NCI-H1105 (cell line): ENCODE measurements around the gene TMEM63A.
A peak's percentile ranks its signal among the peaks of the same experiment; 100 is the strongest.

Experiments used
- DNase-seq: peaks from one replicate; lab custom pipeline; 2025; lab: John Stamatoyannopoulos, UW

Gene TMEM63A

DNA sequence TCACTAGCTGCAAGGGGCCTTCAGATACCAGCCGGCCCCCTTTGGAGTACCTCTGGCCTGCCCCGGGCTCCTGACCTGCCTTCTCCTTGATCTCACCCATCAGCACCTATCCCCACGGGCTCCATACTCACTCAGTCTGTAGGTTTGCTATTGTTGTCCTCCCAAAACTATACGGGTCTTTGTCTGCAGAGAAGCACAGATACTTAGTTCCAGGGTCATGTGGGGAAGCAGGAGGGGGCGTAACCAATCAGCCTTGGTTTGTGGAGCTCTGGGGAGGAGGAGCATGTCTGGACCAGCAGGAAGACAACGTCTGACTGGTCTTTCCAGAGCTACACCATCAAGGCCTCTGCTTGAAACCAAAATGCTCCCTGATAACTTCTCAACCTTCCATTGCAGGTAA lies 15.2 kb downstream of the TMEM63A start:
- no peak for DNase-seq

DNA sequence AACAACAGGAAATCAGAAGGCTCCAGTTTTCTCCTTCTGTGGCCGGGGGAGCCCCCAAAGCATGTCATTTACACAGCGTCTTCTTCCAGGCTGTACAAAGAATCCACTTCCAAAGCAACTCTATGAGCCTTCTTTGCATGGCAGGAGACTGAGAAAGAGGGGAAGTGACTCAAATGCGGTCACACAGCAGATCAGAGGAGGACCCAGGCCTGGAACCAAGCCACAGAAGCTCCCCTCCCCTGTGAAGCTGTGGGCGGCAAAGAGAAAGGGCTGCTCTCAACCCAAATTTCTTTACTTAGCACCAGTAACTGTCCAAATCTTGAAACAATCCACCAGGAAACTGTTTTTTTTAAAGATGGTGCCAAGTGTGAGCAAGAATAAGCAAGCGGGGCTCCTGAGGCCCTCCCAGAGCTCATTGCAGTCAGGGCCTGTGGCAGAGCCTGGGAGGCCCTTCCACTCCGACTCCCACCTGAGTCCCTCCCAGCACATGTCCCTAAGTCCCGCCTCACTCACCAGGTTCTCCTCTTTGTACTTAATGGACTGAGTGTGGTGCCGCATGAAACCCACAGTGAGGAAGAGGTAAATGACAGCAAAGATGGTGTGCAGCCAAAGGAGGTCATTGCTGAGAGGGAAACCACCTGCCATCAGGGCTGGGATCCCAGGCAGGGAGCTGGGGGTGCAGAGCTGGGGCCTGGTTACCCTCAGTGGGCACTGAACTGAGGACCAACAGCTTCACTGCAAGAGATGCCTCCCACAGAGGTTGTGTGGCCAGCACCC lies 15.9 kb downstream of the TMEM63A start:
- DNase-seq: no peak

DNA sequence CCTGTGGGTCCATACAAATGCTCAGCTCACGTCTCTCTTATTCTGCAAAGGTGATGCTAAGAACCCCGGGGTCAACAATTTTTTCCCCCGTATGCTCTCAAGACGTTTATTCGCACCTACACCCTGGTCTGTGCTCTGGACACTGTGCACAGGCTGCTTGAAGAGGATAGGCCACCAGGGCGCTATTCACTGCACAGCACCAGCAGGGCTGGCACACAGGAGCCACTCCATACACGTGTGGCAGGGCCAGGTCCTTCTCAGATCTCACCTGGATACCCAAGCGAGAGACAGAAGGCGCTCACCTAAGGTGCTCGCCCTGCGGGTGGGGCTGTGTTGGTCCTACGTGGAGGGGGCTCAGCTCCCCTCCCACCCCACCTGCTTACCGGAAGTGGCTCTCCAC lies 16.7 kb downstream of the TMEM63A start:
- DNase-seq: no peak

DNA sequence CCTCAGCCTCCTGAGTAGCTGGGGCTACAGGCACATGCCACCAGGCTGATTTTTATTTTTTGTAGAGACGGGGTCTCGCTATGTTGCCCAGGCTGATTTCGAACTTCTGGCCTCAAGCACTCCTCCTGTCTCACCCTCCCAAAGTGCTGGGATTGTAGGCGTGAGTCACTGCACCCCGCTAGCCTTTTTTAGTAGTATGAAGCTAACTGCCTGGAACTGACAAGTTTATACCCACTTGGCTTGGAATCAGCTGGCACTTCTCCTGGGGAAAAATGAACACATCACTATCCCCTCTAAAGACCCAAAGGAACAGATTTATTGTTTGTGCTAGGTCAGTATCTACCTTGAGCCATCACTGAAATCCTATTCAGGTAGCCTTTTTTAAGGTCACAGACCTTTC lies 19.0 kb downstream of the TMEM63A start:
- DNase-seq: no peak

DNA sequence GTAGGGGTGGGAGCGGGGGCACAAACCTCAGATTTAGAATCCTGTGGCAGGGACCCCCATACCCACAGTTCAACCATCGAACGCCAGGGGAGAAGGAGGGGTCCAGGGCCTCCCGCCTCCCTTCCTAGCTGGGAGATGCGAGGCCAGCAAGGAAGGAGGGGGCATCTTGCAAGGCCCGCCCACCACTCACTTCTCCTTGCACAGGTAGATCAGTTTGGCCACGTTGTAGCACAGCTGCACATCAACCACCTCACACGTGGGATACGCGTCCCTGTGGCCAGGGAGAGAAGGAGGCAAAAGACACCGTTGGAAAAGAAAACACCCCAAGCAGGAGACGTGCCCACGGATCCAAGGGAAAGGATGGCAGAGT lies 19.6 kb downstream of the TMEM63A start:
- DNase-seq: no peak

DNA sequence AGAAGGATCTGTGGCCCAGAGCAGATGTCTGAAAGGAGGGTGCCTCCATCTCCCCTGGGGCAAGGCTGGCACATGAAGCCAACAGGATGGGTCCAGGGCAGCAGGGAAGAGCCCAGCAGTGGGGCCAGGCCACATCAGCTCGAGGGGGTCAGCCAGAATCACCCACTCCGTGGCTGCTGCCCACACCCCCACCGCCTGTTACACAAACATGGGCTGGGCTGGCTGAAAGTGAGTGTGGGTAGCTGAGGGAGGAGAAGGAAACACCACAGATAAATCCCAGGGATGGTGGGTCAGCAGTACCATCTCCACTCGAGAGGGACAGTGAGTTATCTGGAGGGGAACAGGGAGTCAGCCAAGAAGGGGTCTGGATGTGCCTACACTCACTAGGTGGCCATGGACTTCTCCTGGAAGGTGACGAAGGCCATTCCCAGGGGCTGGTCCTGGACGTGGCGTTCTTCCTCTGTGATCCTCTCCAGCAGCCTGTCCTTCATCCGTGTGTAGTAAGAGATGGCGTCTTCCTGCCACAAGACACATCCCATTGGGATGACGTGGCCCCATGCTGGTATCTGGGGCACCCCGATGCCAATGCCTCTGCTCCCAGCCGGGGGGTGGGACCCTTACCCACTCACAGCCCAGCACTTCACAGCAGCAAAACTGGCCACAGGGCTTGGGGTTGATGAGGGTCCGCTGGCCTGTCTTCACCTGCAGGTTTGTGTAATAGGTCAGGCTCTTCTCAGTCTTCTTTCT lies 20.2 kb downstream of the TMEM63A start:
- no peak for DNase-seq

DNA sequence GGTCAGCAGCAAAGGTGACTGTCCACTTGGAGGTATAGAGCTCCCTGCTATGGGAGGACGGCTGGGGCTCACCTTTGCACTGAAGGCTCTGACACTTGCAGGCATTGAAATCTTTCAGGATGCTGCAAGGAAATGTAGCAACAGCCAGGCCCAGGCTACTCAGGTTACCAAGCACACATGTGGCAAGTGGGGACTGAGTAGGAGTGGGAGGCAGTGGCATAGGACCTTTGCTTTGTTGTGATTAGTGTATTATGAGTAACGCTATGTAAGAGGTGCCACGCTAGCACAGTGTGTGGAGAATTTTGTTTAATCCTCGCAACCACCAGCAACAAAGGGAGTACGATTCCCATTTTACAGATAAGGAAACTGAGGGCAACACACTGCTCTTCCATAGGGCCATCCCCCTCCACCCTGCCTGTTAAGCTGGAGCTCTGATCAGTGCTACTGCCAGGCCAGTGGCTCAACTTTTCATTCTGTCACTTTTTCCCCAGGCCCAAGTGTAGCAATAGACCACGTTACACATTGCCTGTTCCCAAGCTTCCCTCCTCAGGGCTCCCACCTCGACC lies 21.2 kb downstream of the TMEM63A start:
- no peak for DNase-seq

DNA sequence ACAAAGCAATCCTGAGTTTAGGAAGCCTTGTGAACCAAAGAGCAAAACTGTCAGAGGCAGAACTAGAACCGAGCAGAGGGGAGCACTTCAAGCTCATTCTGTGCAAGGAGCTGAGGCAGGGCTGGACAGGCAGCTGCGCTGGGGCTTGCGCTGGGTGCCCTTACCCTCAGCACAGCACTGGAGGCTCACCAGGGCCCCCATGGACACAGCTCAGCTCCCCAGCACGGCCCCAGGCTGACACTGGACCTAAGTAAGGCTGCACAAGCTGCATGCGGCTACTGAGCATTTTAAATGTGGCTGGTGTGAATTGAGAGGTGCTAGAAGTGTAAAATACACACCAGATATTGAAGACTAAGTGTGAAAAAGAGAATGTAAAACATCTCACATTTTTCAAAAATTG lies 22.1 kb downstream of the TMEM63A start:
- DNase-seq: no peak

DNA sequence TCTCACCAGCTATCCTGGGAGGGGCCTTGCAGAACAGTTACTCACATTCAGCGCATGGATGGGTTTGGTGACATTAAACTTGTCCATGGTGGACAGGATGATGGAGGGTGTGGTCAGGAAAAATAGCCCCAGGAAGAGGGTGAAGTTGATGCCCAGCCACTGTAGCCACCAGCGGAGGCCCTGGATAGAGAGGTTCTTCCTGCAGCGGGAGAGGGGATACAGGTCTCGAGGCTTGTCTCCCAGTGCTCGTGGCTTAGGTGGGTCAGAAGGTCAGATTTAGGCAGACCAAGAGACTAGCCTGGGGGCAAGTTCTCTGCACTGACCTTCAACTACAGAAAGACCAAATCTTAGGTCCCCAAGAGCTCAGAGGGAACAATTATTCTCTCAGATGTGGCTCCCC lies 23.0 kb downstream of the TMEM63A start:
- no peak for DNase-seq

DNA sequence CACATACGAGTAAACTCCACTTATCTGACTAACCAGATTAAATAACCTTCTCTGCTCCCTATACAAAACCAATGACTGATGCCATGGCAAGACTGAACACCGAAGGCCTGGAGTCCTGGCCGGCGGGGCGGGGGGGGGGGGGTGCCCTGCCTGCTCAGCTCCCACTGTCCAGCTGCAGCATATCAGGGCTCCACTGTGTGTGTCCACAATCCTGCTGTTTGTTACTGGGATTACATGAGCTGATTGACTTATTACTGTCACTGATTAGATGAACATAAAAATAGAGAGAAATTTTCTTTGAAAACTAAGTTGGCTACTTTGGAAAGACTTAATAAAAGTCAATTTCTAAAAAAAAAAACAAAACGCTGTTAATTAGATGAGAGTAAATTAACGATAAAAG lies 24.9 kb downstream of the TMEM63A start:
- no peak for DNase-seq

DNA sequence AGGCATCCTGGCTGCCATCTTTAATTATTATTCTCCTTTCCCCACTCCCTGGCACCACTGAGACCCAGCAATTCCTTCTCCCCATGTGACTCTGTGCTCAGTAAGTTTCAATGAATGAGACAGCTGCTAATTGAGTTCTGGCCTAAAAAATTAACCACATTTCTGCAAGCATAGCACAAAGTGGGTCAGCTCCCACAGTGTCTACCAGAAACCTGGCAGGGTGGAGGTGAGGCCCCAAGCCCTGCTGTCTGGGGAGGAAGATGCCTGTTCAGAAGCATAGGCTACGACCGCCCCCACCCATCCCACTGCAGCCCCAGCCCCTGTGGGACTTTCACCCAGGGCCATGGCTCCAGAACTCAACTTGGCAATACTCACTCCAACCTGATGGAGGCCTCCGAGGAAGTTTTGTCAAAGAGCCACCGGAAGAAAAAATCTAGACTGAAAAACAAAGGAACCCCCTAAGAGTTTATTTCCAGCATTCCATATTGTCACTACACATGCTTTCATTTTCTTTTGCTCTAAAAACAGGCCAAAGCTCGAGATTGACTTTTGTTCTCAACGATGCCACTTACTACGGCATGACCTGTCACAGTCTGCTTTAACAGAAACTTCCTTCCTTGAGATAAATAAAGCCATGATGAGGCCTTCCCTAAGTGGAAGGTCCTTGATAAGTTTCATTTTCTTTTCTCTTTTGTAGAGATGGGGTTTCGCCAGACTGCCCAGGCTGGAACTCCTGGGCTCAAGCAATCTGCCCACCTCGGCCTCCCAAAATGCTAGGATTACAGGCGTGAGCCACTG lies 26.5 kb downstream of the TMEM63A start:
- no peak for DNase-seq

DNA sequence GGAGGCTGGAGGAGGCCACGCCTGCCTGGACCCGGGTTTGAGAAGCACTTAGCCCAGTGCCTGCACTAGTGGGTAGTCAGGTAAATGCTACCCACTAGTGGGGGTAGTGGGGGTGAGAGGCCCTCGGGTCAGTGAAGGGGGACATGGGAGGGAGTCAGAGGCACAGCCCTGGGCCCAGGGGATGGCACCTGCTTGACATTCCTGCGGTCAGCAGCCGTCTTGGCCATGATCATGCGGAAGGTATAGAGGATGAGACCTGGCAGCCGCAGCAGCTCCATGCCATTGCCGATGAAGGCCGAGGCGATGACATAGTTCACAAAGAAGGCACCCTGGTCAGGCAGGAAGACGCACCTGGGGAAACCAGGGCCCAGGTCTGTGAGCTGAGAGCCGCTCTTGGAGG lies 28.7 kb downstream of the TMEM63A start:
- no peak for DNase-seq

DNA sequence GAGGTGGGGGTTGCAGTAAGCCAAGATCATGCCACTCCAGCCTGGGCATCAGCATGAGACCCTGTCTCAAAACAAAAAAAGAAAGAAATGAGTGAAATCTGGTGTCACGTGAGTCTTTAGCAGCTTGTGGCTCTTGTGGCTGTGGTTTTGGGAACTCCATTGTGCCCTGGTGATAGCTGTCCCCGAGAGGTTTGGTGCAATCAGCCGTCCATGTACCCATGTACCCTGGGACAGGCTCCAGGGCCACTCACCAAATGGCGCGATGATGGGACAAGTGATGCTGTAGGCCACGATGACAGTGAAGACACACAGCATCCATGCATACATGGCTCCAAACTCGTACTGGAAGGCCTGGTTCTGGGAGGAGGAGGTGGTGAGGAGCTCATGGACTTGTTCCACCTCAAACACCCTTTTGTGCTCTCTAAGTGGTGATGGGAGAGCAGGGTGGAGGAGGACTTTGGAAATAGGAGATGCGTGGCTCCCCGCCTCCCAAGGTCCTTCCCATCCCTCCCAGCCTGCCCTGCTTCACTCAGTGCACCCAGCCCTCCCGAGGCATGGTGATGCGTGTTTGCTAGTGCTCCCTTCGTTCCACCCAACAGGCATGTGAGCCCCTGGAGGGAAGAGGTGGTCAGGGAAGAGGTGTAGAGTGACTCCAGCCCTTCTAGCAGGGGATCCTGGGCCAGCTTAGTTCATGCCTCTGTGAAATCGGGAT lies 29.6 kb downstream of the TMEM63A start:
- DNase-seq: no peak

DNA sequence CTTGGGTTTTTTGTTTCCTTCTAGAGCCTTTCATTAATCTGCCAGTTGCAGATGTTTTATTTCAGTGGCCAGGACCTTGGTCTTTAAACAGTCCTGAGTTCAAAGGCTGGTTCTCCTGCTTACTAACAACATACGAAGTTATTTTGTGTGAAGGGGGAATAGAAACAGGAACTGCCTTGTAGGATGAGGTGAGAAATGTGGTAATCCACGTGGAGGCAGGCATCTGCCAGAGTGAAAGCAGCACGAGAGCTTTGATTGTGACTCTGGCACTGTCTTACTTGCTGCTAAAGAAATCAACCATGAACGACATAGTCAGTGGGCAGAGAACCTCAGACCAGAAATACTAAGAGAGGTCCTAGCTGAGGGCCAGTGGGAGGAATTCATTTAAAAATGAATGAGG lies 30.4 kb downstream of the TMEM63A start:
- no peak for DNase-seq

DNA sequence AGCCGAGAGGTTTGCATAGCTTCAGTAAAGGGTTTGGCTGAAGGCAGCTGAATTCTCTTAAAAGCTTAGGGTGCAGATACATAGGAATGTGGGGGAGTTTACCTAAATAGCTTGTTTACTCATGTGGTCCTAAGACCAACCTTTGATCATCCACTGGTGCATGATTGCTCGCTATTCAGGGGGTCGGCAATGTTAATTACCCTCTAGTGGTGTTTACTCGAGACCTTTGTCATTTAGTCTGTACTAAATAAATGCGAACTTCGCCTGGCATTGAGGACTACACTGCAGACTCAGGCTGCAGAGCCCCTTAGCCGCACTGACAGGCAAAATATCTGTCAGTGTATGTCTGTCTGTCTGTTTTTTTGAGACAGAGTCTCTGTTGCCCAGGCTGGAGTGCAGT lies 31.8 kb downstream of the TMEM63A start:
- DNase-seq: no peak

DNA sequence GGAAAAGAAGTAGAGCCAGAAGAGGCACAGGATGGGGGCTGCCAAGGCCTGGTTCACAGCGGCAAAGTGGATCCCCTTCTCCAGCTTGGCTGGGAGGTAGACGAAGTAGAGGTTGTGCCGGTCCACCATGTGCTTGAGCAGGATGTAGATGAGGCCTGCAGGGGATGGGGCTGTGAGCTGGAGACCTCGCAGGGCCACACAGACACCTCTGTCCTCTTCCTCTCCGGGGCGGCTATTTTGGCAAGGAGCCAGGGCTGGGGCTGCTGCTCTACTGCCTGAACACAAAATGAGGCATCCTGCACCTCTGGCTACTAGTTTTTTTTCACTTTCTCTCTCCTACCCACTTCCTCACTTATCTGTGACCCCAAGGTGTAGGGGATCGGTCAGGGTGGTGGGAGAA lies 32.3 kb downstream of the TMEM63A start:
- no peak for DNase-seq

DNA sequence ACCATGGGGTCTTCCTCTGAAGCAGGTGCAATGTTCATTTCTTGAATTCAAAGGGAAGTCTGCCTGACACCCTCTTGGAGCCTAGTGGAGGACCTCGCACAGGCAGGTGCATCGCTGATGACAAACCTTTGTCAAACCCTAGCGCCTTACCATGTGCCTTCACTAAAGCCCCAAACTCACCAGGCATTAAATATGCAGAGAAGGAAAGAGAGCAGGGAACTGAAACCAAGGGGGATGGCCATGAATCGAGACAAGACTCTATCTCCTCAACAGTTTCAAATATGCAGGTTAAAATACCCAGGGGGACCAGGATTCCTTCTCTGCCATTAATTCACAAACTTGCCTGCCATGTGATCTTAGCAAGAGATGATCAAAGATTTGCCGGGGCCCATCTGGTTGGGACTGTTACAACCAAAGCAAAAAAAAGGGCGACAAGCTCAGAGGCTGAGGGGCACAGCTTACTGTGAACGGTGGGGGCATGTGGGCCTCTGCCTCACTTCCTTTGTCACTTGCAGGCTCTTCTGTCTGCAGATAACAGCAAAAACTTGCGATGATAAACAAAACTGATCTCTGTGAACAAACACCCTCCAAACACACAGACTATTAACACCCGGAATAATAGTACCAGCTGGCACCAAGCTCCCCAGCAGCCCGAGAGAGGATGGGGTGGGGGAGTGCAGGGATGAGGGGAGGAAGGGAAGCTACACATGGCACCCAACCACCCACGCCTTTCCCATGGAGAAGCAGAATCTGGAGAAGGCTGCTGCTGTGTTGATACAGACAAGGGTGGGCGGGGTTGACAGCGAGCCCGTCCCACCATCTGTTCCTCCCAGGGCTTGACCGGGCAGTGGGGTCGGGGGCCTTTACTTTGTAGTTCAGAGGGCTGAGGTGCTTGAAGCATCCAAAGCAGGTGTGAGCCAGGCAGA lies 33.9 kb downstream of the TMEM63A start:
- no peak for DNase-seq

DNA sequence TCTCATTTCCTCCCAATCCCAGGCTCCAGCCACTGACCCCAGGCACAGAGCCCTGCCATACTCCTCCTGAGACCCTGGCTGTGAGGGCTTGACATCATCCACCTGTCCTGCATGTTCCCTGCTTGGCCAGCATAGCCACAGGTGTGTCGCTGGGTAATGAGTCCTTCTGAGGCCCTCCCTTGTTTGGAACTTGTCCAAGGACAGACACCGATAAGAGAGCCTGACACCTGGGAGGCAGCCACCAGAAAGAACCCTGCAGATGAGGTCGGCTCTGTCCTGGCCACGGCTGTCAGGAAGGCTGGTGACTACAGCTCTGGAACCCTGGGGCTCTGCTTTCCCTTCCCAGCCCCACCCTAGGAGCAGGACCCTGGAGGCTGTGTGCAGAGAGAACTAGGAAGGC lies 34.6 kb downstream of the TMEM63A start:
- DNase-seq: peak; percentile 59

DNA sequence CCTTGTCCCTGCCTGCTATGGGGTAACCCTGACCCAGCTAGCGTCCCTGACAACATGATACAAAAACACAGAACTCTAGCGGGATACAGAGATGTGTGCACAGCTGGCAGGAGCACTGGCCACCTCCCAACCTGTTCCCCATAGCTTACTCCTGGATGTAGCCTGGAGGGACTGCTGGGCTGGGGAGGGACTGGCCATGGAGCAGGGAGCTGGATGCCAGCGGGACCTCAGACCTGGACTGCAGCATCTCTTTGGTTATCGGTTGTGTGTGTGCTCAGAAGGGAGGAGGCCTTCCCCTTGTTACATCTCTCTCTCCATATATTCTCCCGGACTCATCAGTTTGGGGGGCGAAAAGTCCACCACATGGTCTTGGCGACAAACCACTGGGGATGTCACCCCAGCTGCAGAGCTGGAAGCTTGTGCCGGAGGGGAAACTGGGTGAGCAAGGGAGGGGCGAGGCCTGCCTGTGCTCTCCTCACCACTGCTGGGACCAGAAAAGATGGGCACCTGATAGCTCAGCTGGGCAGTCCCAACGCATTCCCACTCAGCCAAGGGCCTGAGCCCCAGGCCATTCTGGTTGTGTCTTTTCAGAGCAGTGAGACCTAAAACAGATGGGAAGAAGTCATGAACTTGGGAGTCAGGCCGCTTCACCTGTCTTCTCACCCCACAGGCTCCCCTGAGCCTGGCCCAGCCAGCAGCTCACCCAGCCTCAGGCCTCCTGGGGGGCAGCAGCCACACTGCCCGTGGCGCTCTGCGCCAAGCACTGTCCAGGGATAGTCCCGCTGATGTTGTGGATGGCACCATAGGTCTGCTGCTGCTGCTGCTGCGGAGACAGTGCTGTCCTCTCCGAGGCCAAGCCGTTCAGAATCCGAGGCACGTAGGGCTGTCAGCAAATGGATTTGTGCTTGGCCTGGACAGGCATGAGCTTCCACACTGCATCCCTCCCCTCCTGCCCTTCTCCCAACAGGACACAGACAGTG lies 35.6 kb downstream of the TMEM63A start:
- no peak for DNase-seq
